T47D (cell line): ENCODE measurements around the gene CNNM1.
A peak's percentile ranks its signal among the peaks of the same experiment; 100 is the strongest.

Experiments
- DNase-seq, 2 experiments: peaks; one replicate each; pipeline versions ENCODE4 v3.0.0 to v3.0.0-alpha.2; 2011 to 2012; ENCODE audit warnings: low read depth in 1 of 2, low spot score in 1 of 2
- JUND ChIP-seq: IDR thresholded peaks from 2 replicates; pipeline ENCODE4 v1.6.1; 2012; ENCODE audit warnings: low read depth
- in situ Hi-C: cut with HindIII; loops from 2 replicates; pipeline ENCODE4 v1.10.0; 2016; ENCODE audit warnings: low sequenced_read_pairs, low pct_unique_long_range_greater_than_20kb

The CNNM1 gene

GRCh38 chr10:99411546-99411945 lies 82.4 kb downstream of the CNNM1 start:
- no peak for DNase-seq
- in situ Hi-C loops = no loop called here
- TF ChIP-seq JUND = no peak

- DNase-seq = peak; percentile 45 to 75
- TF ChIP-seq JUND = no peak
- in situ Hi-C loops = no loop called here
Measured at GRCh38 chr10:99412099-99412498, 82.9 kb downstream of the CNNM1 start.

GRCh38 chr10:99418910-99419624 lies 89.9 kb downstream of the CNNM1 start:
- DNase-seq = no peak
- in situ Hi-C loops = no loop called here
- TF ChIP-seq JUND = no peak

- no peak for DNase-seq
- TF ChIP-seq JUND = no peak
- in situ Hi-C loops = no loop called here
Measured at GRCh38 chr10:99419688-99420087, 90.5 kb downstream of the CNNM1 start.

GRCh38 chr10:99421233-99421739 lies 92.1 kb downstream of the CNNM1 start:
- no peak for DNase-seq
- no peak for TF ChIP-seq JUND
- in situ Hi-C loops = no loop called here

GRCh38 chr10:99422529-99423096 lies 93.5 kb downstream of the CNNM1 start:
- in situ Hi-C loops = no loop called here
- no peak for TF ChIP-seq JUND
- DNase-seq = no peak

- TF ChIP-seq JUND = no peak
- in situ Hi-C loops = no loop called here
- DNase-seq = no peak
Measured at GRCh38 chr10:99424656-99425055, 95.5 kb downstream of the CNNM1 start.

- in situ Hi-C loops = no loop called here
- DNase-seq = no peak
- TF ChIP-seq JUND = no peak
Measured at GRCh38 chr10:99425204-99425603, 96.0 kb downstream of the CNNM1 start.

GRCh38 chr10:99426689-99427088 lies 97.5 kb downstream of the CNNM1 start:
- in situ Hi-C loops = no loop called here
- no peak for TF ChIP-seq JUND
- no peak for DNase-seq

GRCh38 chr10:99427566-99428190 lies 98.5 kb downstream of the CNNM1 start:
- in situ Hi-C loops = no loop called here
- TF ChIP-seq JUND = no peak
- DNase-seq = peak in 1 of 2 experiments; percentile 68

GRCh38 chr10:99429517-99430095 lies 100.5 kb downstream of the CNNM1 start:
- no peak for TF ChIP-seq JUND
- in situ Hi-C loops = no loop called here
- no peak for DNase-seq

- no peak for DNase-seq
Measured at GRCh38 chr10:99430116-99430450, 100.9 kb downstream of the CNNM1 start.

More at GRCh38 chr10:99430116-99430450, 100.9 kb downstream of the CNNM1 start:
- in situ Hi-C loops = no loop called here
- TF ChIP-seq JUND = no peak
